Endodermal cell (in vitro differentiated cells): ENCODE data around the gene OAT. TPM values are rescaled to one million over a fixed set of nuclear protein-coding genes. Genes with fewer than 3 reads are reported as not detected.
"Not testable (repeated sequence)": the region's sequence is repeated elsewhere in the genome, so short reads cannot be mapped to it uniquely, and the experiment has no call there.

Source experiments
- DNase-seq: peaks from one replicate; pipeline ENCODE4 v3.0.0-alpha.2; 2017
- H3K27ac ChIP-seq: 2 replicates; pipeline ENCODE4 v1.5.1; 2013; ENCODE audit warnings: mild to moderate bottlenecking, low read depth, low read length, moderate library complexity
- H3K27me3 ChIP-seq: 2 replicates; pipeline ENCODE4 v1.6.1; 2013; ENCODE audit warnings: mild to moderate bottlenecking, low read length, moderate library complexity; ENCODE audit not compliant: insufficient read depth, control insufficient read depth, poor library complexity, severe bottlenecking
- H3K36me3 ChIP-seq: 2 replicates; pipeline ENCODE4 v1.7.0; 2013; ENCODE audit warnings: mild to moderate bottlenecking, low read length, moderate library complexity; ENCODE audit not compliant: control insufficient read depth, insufficient read depth
- H3K4me1 ChIP-seq: one replicate; pipeline ENCODE4 v1.7.0; 2013; ENCODE audit warnings: low read length; ENCODE audit not compliant: control insufficient read depth, insufficient read depth
- H3K4me3 ChIP-seq: 2 replicates; pipeline ENCODE4 v1.5.1; 2013; ENCODE audit warnings: mild to moderate bottlenecking, low read length, moderate library complexity
- H3K9ac ChIP-seq: 2 replicates; pipeline ENCODE4 v1.6.1; 2013; ENCODE audit warnings: mild to moderate bottlenecking, low read length, moderate library complexity; ENCODE audit not compliant: poor library complexity, severe bottlenecking; ENCODE audit errors: extremely low read depth
- H3K9me3 ChIP-seq: 2 replicates; pipeline ENCODE4 v1.6.1; 2013; ENCODE audit warnings: mild to moderate bottlenecking, low read length, moderate library complexity; ENCODE audit not compliant: control insufficient read depth
- H3K27ac Mint-ChIP-seq: 2 replicates; pipeline ENCODE4 v1.8.0; 2020; ENCODE audit warnings: mixed read lengths
- H3K27me3 Mint-ChIP-seq: 2 replicates; pipeline ENCODE4 v1.8.0; 2021; ENCODE audit warnings: mild to moderate bottlenecking, mixed read lengths; ENCODE audit not compliant: insufficient read depth
- H3K36me3 Mint-ChIP-seq: 2 replicates; pipeline ENCODE4 v1.8.0; 2020; ENCODE audit warnings: low read depth, mixed read lengths
- H3K4me1 Mint-ChIP-seq: 2 replicates; pipeline ENCODE4 v1.8.0; 2020; ENCODE audit warnings: mixed read lengths
- H3K4me3 Mint-ChIP-seq: 2 replicates; pipeline ENCODE4 v1.8.0; 2020; ENCODE audit warnings: mild to moderate bottlenecking, moderate library complexity, mixed read lengths
- H3K9me3 Mint-ChIP-seq: 2 replicates; pipeline ENCODE4 v1.8.0; 2020; ENCODE audit warnings: mild to moderate bottlenecking, mixed read lengths
- CTCF ChIP-seq: fragments of 200-600 bp; sonication (generic); conservative IDR thresholded peaks from 2 replicates; pipeline ENCODE4 v1.5.0; 2021; ENCODE audit warnings: antibody characterized with exemption, mild to moderate bottlenecking
- WGBS, 2 experiments: methylation state at CpG; one replicate each; pipeline versions ENCODE4 v1.1.5 to v1.1.7; 2013; ENCODE audit warnings: missing lambda C conversion rate in 2 of 2, mixed read lengths in 1 of 2; ENCODE audit not compliant: insufficient coverage in 1 of 2, insufficient read length in 1 of 2; 5-methylcytosine and 5-hydroxymethylcytosine counted together
- total RNA-seq, 2 donors: library from RNA; stranded (reverse); fragmentation: NEBNext Ultra II Directional in 1 of 2; extraction: Animal tissue kit (Norgen Biotek cat#: 25700) in 1 of 2; gene quantifications; 2 replicates in 1 of 2; 3 replicates in 1 of 2; pipeline ENCODE4 v1.2.1, GENCODE V29; 2021

The OAT gene
- total RNA-seq, 2 donors from 2014 or later: 58.6 to 71.6 TPM

GRCh38 chr10:124372899-124373298 is 45.8 kb downstream of the OAT start:
- TF ChIP-seq CTCF: no peak
- Mint-ChIP-seq H3K36me3 (no peaks in the 10 kb centered on the region), H3K4me3 (no peak overlapping the region), H3K27me3 (peaks cover 18% of the 10 kb centered on the region), H3K27ac (no peak overlapping the region), H3K9me3 (peaks cover 4% of the 10 kb centered on the region), H3K4me1 (no peaks in the 10 kb centered on the region)
- H3K4me3 ChIP-seq: no peak overlapping the region
- no peak overlapping the region for H3K9ac ChIP-seq
- no peaks in the 10 kb centered on the region for H3K9me3 ChIP-seq
- H3K27me3 ChIP-seq: peaks cover 7% of the 10 kb centered on the region
- H3K36me3 ChIP-seq: no peaks in the 10 kb centered on the region
- 86 to 93% methylated on average over 2 to 4 of the region's 4 CpGs for WGBS, 2 experiments
- no peak overlapping the region for H3K27ac ChIP-seq
- no peak for DNase-seq
- no peaks in the 10 kb centered on the region for H3K4me1 ChIP-seq

DNA sequence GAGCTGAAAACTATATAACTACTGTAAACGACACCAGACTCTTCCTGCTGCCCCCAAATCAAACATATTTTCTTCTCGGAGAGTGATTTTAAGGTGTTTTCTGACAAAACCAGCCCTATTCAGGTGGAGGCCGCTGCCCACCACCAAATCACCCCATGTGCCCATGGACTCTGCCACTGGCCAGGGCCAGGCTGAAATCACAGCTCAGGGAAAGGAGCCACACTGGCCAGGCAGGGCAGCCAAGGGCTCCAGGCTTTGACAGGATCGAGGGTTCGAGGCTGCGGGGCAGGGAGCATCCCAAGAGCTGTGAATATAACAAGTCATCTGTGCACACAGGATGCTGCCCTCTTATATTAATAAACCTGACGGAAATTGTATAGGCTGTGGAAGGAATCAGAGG is 48.3 kb downstream of the OAT start:
- Histone ChIP-seq H3K27me3 (peaks cover 7% of the 10 kb centered on the region), H3K9me3 (no peaks in the 10 kb centered on the region), H3K36me3 (no peaks in the 10 kb centered on the region), H3K27ac (no peak overlapping the region), H3K4me1 (no peaks in the 10 kb centered on the region), H3K4me3 (no peak overlapping the region), H3K9ac (no peak overlapping the region)
- Mint-ChIP-seq H3K27me3 (peaks cover 14% of the 10 kb centered on the region), H3K27ac (no peak overlapping the region), H3K4me3 (no peak overlapping the region), H3K4me1 (no peaks in the 10 kb centered on the region), H3K9me3 (peaks cover 4% of the 10 kb centered on the region), H3K36me3 (no peaks in the 10 kb centered on the region)
- DNase-seq: no peak
- no peak for TF ChIP-seq CTCF
- WGBS, 2 experiments: 93 to 95% methylated on average over 7 of the region's 7 CpGs

GRCh38 chr10:124369986-124370385 is 48.7 kb downstream of the OAT start:
- H3K4me1 Mint-ChIP-seq: no peaks in the 10 kb centered on the region
- no peak overlapping the region for H3K4me3 ChIP-seq
- no peak overlapping the region for H3K9ac ChIP-seq
- H3K27me3 ChIP-seq: peaks cover 7% of the 10 kb centered on the region
- no peaks in the 10 kb centered on the region for H3K4me1 ChIP-seq
- H3K4me3 Mint-ChIP-seq: no peak overlapping the region
- no peaks in the 10 kb centered on the region for H3K9me3 ChIP-seq
- DNase-seq: no peak
- peaks cover 4% of the 10 kb centered on the region for H3K9me3 Mint-ChIP-seq
- no peak for TF ChIP-seq CTCF
- no peaks in the 10 kb centered on the region for H3K36me3 Mint-ChIP-seq
- H3K27ac Mint-ChIP-seq: no peak overlapping the region
- WGBS, 2 experiments: 91 to 92% methylated on average over 4 of the region's 4 CpGs
- no peaks in the 10 kb centered on the region for H3K36me3 ChIP-seq
- peaks cover 14% of the 10 kb centered on the region for H3K27me3 Mint-ChIP-seq
- H3K27ac ChIP-seq: no peak overlapping the region

GRCh38 chr10:124369533-124369932 is 49.2 kb downstream of the OAT start:
- not testable (repeated sequence) for H3K4me1 Mint-ChIP-seq, H3K4me3 ChIP-seq, H3K27ac Mint-ChIP-seq, H3K9me3 ChIP-seq, H3K27me3 ChIP-seq, H3K4me1 ChIP-seq, H3K9ac ChIP-seq, H3K27ac ChIP-seq, H3K9me3 Mint-ChIP-seq, DNase-seq, H3K4me3 Mint-ChIP-seq, H3K36me3 Mint-ChIP-seq, H3K36me3 ChIP-seq
- peaks cover 14% of the 10 kb centered on the region for H3K27me3 Mint-ChIP-seq
- WGBS, 2 experiments: 65 to 100% methylated on average over 1 to 4 of the region's 4 CpGs
